Activated CD8-positive, alpha-beta memory T cell treated with anti-CD3 and anti-CD28 coated beads, Interleukin-2, amount 50 U/mL, for 1 hour (primary cell): ENCODE measurements around the gene CD93.

Experiments
- DNase-seq: peaks from one replicate; pipeline ENCODE4 v3.0.0-alpha.2; 2020; ENCODE audit errors: extremely low read depth

The CD93 gene

GRCh38 chr20:23120261-23120660 lies 34.1 kb upstream of the CD93 start:
- DNase-seq: no peak

- DNase-seq: no peak
These were observed 33.5 kb upstream of the CD93 start for GRCh38 chr20:23119456-23120216.

DNA sequence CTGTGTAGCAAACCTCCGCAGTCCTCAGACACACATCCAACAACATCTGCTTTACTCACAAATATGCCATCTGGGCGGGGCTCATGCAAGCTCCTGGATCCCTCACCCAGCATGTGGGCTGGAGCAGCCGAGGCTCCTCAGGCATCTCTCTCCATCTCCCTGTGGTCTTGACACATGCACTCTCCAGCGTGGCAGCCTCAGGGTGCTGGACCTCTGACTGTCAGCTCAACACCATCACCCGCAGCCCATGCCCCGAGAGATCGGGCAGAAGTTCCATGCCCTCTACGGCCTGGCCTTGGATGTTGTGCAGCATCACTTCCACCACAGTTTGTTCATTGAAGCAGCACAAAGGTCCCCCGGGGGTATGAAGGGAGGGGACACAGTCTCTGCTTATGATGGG lies 32.6 kb upstream of the CD93 start:
- DNase-seq: no peak

GRCh38 chr20:23118144-23118543 lies 32.0 kb upstream of the CD93 start:
- no peak for DNase-seq

DNA sequence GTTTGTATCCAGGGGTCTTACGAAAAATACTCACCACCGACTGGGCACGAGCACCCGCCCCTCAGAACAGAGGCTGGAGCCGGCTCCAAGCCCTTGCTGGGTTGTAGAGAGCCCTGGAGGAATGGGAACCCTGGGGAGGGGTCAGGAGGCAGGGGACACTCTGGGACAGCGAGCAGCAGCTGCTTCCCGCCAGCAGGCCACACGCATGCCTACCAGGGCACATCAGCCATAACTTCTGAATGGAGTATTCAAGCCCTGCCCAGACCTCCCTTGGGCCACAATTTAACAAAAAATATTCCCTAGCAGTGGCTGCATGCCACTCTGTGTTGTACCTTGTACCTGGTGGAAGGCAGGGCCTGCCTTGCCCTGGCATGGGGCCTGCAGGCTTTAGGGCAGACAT lies 31.6 kb upstream of the CD93 start:
- DNase-seq: no peak

- no peak for DNase-seq
These were observed 30.4 kb upstream of the CD93 start for GRCh38 chr20:23116311-23117089.

DNA sequence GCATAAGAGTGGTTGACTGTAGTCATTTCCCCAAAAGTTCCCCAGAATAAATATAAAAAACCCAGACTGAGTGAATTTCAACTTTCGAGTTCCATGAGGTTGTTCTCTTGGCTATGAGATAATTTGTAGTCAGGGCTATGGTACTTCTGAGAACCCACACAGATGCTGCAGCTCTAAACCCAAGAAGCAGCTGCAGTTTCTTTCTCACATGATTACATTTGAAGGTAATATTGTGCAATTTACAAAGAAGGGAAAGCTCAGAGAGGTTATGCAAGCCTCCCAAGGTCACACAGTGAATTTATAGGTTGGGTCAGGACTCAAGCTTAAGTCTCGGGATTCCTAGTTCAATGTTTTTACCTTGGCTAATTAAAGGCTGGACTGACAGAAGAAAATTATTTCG lies 29.7 kb upstream of the CD93 start:
- DNase-seq: no peak

- DNase-seq: no peak
These were observed 28.4 kb upstream of the CD93 start for GRCh38 chr20:23114448-23115082.

DNA sequence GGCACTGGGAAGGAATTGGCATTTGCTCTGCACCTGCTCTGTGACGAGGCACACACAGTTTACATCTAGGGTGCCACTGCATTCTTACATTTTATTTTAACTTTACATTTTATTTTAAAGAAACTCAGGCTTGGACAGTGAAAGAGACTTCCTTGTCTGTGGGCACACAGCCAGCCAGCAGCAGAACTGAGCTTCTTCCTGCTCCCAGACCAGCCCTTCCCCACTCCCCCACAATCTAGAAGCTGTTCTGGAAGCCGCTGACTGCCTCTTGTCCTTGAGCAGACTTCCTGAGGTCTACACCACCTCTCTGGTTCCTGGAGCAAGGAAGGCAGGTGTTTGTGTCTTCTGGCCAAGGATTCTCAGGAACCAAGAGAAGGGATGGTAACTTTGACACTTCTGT lies 27.9 kb upstream of the CD93 start:
- DNase-seq: no peak

GRCh38 chr20:23112595-23112994 lies 26.5 kb upstream of the CD93 start:
- no peak for DNase-seq

DNA sequence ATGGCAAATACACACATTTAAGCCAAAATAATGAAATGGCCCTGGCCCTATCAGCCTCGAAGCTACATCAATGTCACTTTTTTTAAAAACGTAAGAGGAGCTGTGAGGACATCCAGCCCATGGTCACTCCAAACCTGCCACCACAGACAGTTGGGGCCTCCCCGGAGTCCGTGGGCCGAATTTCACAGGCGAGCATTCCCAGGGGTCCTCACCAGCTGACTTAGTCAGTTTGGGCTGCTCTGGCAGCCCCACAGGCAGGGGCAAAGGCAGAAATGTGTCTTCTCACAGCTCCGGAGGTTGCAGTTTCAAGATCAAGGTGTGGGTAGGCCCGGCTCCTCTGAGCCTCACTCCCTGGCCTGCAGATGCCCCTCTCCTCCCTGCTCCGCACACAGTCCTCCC lies 25.8 kb upstream of the CD93 start:
- DNase-seq: no peak

GRCh38 chr20:23111307-23111943 lies 25.3 kb upstream of the CD93 start:
- DNase-seq: no peak

- DNase-seq: no peak
These were observed 22.7 kb upstream of the CD93 start for GRCh38 chr20:23108871-23109270.

- no peak for DNase-seq
These were observed 21.3 kb upstream of the CD93 start for GRCh38 chr20:23107466-23107865.

GRCh38 chr20:23106271-23106851 lies 20.2 kb upstream of the CD93 start:
- DNase-seq: no peak

DNA sequence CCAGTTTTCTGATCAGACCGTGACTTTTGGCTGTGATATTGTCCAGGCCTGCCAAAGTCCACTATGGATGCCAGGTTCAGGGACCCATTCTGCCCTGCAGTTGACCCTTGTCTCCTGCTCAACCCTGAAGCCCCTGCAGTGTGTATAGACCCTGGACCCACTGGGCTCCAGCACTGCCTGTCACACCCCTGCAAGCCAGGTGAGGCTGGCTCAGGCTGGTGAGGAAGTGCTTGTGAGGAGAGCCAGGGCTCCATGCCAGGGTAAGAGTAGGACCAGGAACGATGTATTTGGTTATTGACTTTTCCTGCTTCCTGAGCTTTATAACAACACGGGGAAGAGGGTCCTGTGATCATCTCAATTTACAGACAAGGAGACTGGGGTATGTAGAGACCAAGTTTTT lies 19.1 kb upstream of the CD93 start:
- no peak for DNase-seq

DNA sequence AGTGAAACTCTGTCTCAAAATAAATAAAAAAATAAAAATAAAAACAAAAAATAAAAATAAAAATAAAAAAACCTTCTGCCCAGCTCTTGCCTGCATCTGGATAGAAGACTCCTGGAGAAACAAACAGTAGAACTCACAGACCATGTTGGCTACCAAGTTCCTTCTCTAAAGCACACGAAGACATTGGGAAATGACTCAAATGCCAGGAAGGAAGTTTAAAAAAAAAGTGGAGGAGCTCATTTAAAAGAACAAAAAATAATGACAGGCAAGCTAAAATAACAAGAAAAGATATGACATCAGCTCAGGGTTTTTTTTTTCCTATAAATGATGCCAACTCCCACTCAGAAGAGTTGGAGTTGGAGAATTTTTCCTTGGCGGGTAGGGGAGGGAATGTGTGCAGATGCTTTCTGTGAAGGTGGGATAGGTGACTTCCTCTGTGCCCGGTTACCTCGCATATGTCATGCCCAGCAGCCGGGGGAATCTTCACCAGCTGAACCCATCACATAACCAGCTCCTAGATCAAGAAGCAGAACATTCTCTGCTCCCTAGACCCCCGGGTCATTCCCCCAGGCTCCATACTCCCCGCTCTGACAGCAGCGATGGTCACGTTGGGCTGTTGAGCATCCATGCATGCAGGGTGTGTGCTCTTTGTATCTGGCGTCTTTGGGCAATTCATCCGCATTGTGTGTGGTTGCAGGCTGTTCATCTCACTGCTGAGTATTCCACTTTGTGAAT lies 17.3 kb upstream of the CD93 start:
- no peak for DNase-seq

DNA sequence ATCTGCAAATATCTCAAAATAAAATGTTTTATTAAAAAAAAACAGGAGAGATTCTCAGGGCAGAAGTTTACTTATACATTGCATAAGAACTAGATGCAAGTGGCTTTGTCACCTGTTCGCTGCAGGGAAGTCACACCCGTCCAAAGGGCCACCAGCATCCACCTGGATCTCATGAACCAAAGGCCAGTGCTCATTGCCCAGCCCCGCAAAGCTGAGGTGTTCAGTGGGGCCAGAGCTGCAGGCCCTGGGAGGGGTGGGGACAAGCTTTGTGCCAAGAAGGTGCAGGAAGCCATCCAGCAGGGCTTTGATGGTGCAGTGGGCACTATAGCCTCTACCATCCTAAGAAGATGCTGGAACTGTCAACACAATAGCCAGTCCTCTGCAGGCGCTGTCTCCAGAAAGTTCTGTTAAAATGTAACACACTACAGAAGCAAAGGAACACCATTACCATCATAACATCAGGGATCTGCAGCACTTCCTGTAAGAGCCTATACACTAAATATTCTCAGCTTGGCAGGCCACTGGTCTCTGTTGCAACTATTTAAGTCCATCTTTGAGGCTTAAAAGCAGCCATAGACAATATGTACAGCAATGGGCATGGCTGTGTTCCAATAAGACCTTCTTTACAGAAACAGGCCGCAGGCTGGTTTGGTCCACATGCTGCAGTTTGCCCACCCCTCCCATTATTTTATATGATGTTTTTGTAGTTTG lies 15.7 kb upstream of the CD93 start:
- DNase-seq: no peak

DNA sequence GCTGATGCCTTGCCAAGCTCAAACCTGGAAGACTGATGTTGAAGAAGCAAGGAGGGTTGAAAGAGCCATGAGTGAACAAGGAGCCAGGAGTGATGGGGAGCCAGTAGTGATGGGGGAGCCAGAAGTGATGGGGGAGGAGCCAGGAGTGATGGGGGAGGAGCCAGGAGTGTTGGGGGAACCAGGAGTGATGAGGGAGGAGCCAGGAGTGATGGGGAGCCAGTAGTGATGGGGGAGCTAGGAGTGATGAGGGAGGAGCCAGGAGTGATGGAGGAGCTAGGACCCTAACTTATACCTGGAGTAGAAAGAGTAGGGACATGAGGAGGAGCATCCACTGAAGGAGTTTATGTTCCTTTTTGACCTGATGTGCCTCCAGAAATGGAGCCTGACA lies 14.6 kb upstream of the CD93 start:
- no peak for DNase-seq

- no peak for DNase-seq
These were observed 13.9 kb upstream of the CD93 start for GRCh38 chr20:23099791-23100719.
